GM19351 (cell line): ENCODE results near the gene PCDH11X.
"Not testable (repeated sequence)": the region's sequence is repeated elsewhere in the genome, so short reads cannot be mapped to it uniquely, and the experiment has no call there.

Source experiments
- ATAC-seq: cut with Tn5 transposase; IDR thresholded peaks from one replicate; pipeline ENCODE4 v1.9.1; 2021; ENCODE audit warnings: mild to moderate bottlenecking, moderate library complexity; ENCODE audit not compliant: unreplicated experiment

The PCDH11X gene

GRCh38 chrX:91779135-91779534 lies at the start of gene PCDH11X:
Gene PCDH11X, plus strand, starts transcription at chrX:91779375. Its CDS starts 56,130 bp downstream, at chrX:91835505.
- not testable (repeated sequence) for ATAC-seq

GRCh38 chrX:91747446-91747845 lies 31.7 kb upstream of the PCDH11X start:
- ATAC-seq, result not testable (repeated sequence)

GRCh38 chrX:91753022-91753421 lies 26.2 kb upstream of the PCDH11X start:
- not testable (repeated sequence) for ATAC-seq

GRCh38 chrX:91770619-91771488 lies 8.3 kb upstream of the PCDH11X start:
- ATAC-seq, result peak; percentile 99

GRCh38 chrX:91773943-91774342 lies 5.2 kb upstream of the PCDH11X start:
- ATAC-seq, result not testable (repeated sequence)

GRCh38 chrX:91780008-91780407 lies 833 bp downstream of the PCDH11X start:
- not testable (repeated sequence) for ATAC-seq

GRCh38 chrX:91780698-91781097 lies 1.5 kb downstream of the PCDH11X start:
- not testable (repeated sequence) for ATAC-seq

GRCh38 chrX:91781553-91782298 lies 2.6 kb downstream of the PCDH11X start:
- ATAC-seq, result not testable (repeated sequence)

- not testable (repeated sequence) for ATAC-seq
Observed at GRCh38 chrX:91782825-91783224, 3.6 kb downstream of the PCDH11X start.

- not testable (repeated sequence) for ATAC-seq
Observed at GRCh38 chrX:91817537-91817936, 38.4 kb downstream of the PCDH11X start.

GRCh38 chrX:91825321-91825720 lies 46.1 kb downstream of the PCDH11X start:
- ATAC-seq, result not testable (repeated sequence)
